Trophoblast cell (in vitro differentiated cells and primary cell): Measurements from ENCODE around the gene PPM1H.
A peak's percentile ranks its signal among the peaks of the same experiment; 100 is the strongest.

Experiments used
- DNase-seq, 2 donors: peaks; one replicate each; pipeline ENCODE4 v3.0.0-alpha.2; 2016
- H2AFZ ChIP-seq: 2 replicates; pipeline ENCODE4 v1.6.1; 2013; ENCODE audit warnings: low read length, moderate library complexity, mild to moderate bottlenecking; ENCODE audit not compliant: insufficient read depth, poor library complexity
- H2AK5ac ChIP-seq: 2 replicates; pipeline ENCODE4 v1.6.1; 2013; ENCODE audit warnings: mild to moderate bottlenecking, low read length
- H2BK120ac ChIP-seq: 2 replicates; pipeline ENCODE4 v1.6.1; 2013; ENCODE audit warnings: low read length, mild to moderate bottlenecking, moderate library complexity; ENCODE audit not compliant: insufficient read depth, poor library complexity
- H2BK12ac ChIP-seq: 2 replicates; pipeline ENCODE4 v1.6.1; 2013; ENCODE audit warnings: mild to moderate bottlenecking, low read length, moderate library complexity
- H2BK5ac ChIP-seq: 2 replicates; pipeline ENCODE4 v1.6.1; 2013; ENCODE audit warnings: low read length, low read depth, moderate library complexity, mild to moderate bottlenecking; ENCODE audit not compliant: poor library complexity
- H3K14ac ChIP-seq: 2 replicates; pipeline ENCODE4 v1.6.1; 2013; ENCODE audit warnings: mild to moderate bottlenecking, low read length
- H3K18ac ChIP-seq: 2 replicates; pipeline ENCODE4 v1.6.1; 2013; ENCODE audit warnings: mild to moderate bottlenecking, low read length
- H3K23ac ChIP-seq: 2 replicates; pipeline ENCODE4 v1.6.1; 2013; ENCODE audit warnings: low read length
- H3K27ac ChIP-seq: 2 replicates; pipeline ENCODE4 v1.5.1; 2013; ENCODE audit warnings: low read depth, mild to moderate bottlenecking, inconsistent platforms, low read length, moderate library complexity
- H3K27me3 ChIP-seq: 2 replicates; pipeline ENCODE4 v1.6.1; 2013; ENCODE audit warnings: inconsistent platforms, mild to moderate bottlenecking, low read length, moderate library complexity; ENCODE audit not compliant: insufficient read depth
- H3K36me3 ChIP-seq, 2 experiments: 1 replicate in 1 of 2; 2 replicates in 1 of 2; pipeline ENCODE4 v1.6.1; 2013; ENCODE audit warnings: low read length in 2 of 2, mild to moderate bottlenecking in 2 of 2, moderate library complexity in 1 of 2; ENCODE audit not compliant: insufficient read depth in 2 of 2, control insufficient read depth in 1 of 2
- H3K4ac ChIP-seq: 2 replicates; pipeline ENCODE4 v1.6.1; 2013; ENCODE audit warnings: low read depth, mild to moderate bottlenecking, low read length, moderate library complexity
- H3K4me1 ChIP-seq, 2 experiments: 1 replicate in 1 of 2; 2 replicates in 1 of 2; pipeline ENCODE4 v1.6.1; 2013; ENCODE audit warnings: low read length in 2 of 2, mild to moderate bottlenecking in 2 of 2, moderate library complexity in 1 of 2; ENCODE audit not compliant: insufficient read depth in 2 of 2, control insufficient read depth in 1 of 2
- H3K4me2 ChIP-seq: 2 replicates; pipeline ENCODE4 v1.6.1; 2013; ENCODE audit warnings: inconsistent platforms, mild to moderate bottlenecking, low read length, moderate library complexity
- H3K4me3 ChIP-seq: 2 replicates; pipeline ENCODE4 v1.5.1; 2013; ENCODE audit warnings: mild to moderate bottlenecking, low read depth, low read length, inconsistent platforms
- H3K79me1 ChIP-seq: one replicate; pipeline ENCODE4 v1.6.1; 2013; ENCODE audit warnings: low read length
- H3K79me2 ChIP-seq: 2 replicates; pipeline ENCODE4 v1.6.1; 2013; ENCODE audit warnings: low read length, mild to moderate bottlenecking; ENCODE audit not compliant: control insufficient read depth, insufficient read depth, poor library complexity
- H3K9ac ChIP-seq: 2 replicates; pipeline ENCODE4 v1.6.1; 2013; ENCODE audit warnings: mild to moderate bottlenecking, low read length
- H3K9me3 ChIP-seq: 2 replicates; pipeline ENCODE4 v1.6.1; 2013; ENCODE audit warnings: low read depth, mild to moderate bottlenecking, control low read depth, inconsistent platforms, low read length; ENCODE audit not compliant: insufficient read depth
- H4K12ac ChIP-seq: 2 replicates; pipeline ENCODE4 v1.6.1; 2013; ENCODE audit warnings: low read depth, mild to moderate bottlenecking, low read length, moderate library complexity
- H4K8ac ChIP-seq: 2 replicates; pipeline ENCODE4 v1.6.1; 2013; ENCODE audit warnings: low read depth, mild to moderate bottlenecking, low read length, moderate library complexity
- H4K91ac ChIP-seq: one replicate; pipeline ENCODE4 v1.6.1; 2013; ENCODE audit warnings: low read depth, mild to moderate bottlenecking, low read length, moderate library complexity
- WGBS: extraction: QIAGEN DNeasy Blood & Tissue Kit; methylation state at CpG from one replicate; pipeline ENCODE4 v1.1.7; 2013; ENCODE audit warnings: missing lambda C conversion rate; ENCODE audit not compliant: insufficient read length, insufficient coverage; ENCODE audit errors: extremely low coverage; 5-methylcytosine and 5-hydroxymethylcytosine counted together

PPM1H gene

DNA sequence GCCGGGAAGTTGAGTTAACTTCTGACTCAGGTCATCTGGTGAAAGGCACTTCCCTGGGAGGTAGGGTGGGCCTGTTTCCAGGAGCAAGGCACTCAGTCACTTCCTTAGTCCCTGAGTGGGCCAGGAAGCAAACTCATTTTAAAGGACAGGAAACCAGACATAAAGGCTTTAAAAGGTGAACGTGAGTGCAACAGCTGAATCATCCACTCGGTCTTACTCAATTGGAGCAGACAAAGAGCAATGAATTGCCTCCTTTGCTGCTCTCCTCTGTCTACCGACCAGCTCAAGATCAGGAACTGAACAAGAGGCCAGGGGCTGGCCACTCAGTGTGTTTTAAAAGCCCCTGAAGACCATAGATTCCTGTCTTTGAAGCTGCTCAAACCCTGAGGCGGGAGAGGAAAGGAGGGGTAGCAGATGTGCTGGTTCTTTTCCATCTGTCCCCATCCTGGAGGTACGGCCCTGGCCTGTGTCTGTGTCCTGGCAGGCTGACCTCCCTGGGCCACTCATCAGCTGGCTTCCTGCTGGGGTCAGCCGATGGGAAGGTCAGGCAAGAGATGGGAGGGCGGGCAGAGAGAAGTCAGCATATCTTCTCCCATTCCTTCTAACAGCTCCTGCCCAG is 148.9 kb downstream of the PPM1H start:
- peak overlapping the region; percentile 87 for H3K27ac ChIP-seq
- H2BK5ac ChIP-seq: peak overlapping the region; percentile 66
- peak overlapping the region; percentile 39 for H2BK12ac ChIP-seq
- H3K18ac ChIP-seq: peak overlapping the region; percentile 28
- H2AK5ac ChIP-seq: peak overlapping the region; percentile 49
- H2AFZ ChIP-seq: peak overlapping the region; percentile 38
- no peaks in the 10 kb centered on the region for H3K27me3 ChIP-seq
- no peak overlapping the region for H3K4me3 ChIP-seq
- H3K23ac ChIP-seq: no peak overlapping the region
- WGBS: no CpG with 5 or more reads among the region's 8 CpGs
- peaks cover 6 to 8% of the 10 kb centered on the region in 2 experiments for H3K4me1 ChIP-seq
- no peaks in the 10 kb centered on the region for H3K9me3 ChIP-seq
- H3K14ac ChIP-seq: peak overlapping the region; percentile 76
- H3K4me2 ChIP-seq: peak overlapping the region; percentile 6
- H2BK120ac ChIP-seq: peak overlapping the region; percentile 70
- DNase-seq: peak; percentile 30 to 34
- H4K91ac ChIP-seq: peak overlapping the region; percentile 87
- peaks cover 9% of the 10 kb centered on the region for H3K79me1 ChIP-seq
- H4K8ac ChIP-seq: peak overlapping the region; percentile 66
- peak overlapping the region; percentile 36 for H3K4ac ChIP-seq
- H3K36me3 ChIP-seq: no peaks in the 10 kb centered on the region
- no peak overlapping the region for H3K9ac ChIP-seq
- peaks cover 3% of the 10 kb centered on the region for H3K79me2 ChIP-seq
- peak overlapping the region; percentile 79 for H4K12ac ChIP-seq

DNA sequence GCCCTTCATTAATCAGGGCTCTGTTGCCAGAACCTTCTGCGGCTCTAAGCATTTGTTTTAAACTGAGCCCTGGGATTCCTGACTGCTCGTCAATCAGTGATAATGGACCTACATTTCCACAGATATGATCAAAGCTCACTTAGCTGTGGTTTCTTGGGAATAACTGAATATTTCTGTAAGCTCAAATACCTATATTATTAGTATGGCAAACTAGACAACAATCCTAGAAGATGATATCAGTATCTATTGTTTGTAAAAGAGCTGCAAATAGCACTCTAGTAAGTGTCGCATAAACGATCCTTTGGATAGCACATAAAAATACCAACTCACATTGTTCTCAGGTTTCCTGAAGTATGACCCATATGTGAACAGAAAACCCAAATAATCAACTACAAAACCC is 150.4 kb downstream of the PPM1H start:
- Histone ChIP-seq H3K14ac (no peak overlapping the region), H3K36me3 (no peaks in the 10 kb centered on the region), H3K18ac (no peak overlapping the region), H3K4ac (no peak overlapping the region), H2BK120ac (no peak overlapping the region), H4K8ac (no peak overlapping the region), H2AFZ (no peak overlapping the region), H3K4me1 (peaks cover 6 to 8% of the 10 kb centered on the region in 2 experiments), H4K12ac (no peak overlapping the region), H2AK5ac (no peak overlapping the region), H3K23ac (no peak overlapping the region), H3K9ac (no peak overlapping the region), H2BK5ac (no peak overlapping the region), H3K27ac (no peak overlapping the region), H3K79me1 (peaks cover 9% of the 10 kb centered on the region), H3K9me3 (no peaks in the 10 kb centered on the region), H2BK12ac (no peak overlapping the region), H3K4me3 (no peak overlapping the region), H3K79me2 (peaks cover 3% of the 10 kb centered on the region), H3K4me2 (no peak overlapping the region), H4K91ac (no peak overlapping the region), H3K27me3 (no peaks in the 10 kb centered on the region)
- no peak for DNase-seq
- no CpG with 5 or more reads among the region's 4 CpGs for WGBS

GRCh38 chr12:62783881-62784280 is 151.1 kb downstream of the PPM1H start:
- H3K79me1 ChIP-seq: peaks cover 9% of the 10 kb centered on the region
- H3K4me3 ChIP-seq: no peak overlapping the region
- no peak overlapping the region for H4K91ac ChIP-seq
- H3K9me3 ChIP-seq: no peaks in the 10 kb centered on the region
- H3K4me1 ChIP-seq: peaks cover 6 to 8% of the 10 kb centered on the region in 2 experiments
- peaks cover 3% of the 10 kb centered on the region for H3K79me2 ChIP-seq
- no peaks in the 10 kb centered on the region for H3K36me3 ChIP-seq
- H3K14ac ChIP-seq: no peak overlapping the region
- no peak overlapping the region for H4K12ac ChIP-seq
- H2BK12ac ChIP-seq: no peak overlapping the region
- no peak overlapping the region for H3K23ac ChIP-seq
- no peak overlapping the region for H2BK120ac ChIP-seq
- H3K18ac ChIP-seq: no peak overlapping the region
- no peak overlapping the region for H4K8ac ChIP-seq
- H3K4ac ChIP-seq: no peak overlapping the region
- H3K27me3 ChIP-seq: no peaks in the 10 kb centered on the region
- DNase-seq: no peak
- WGBS: no CpG with 5 or more reads among the region's 6 CpGs
- no peak overlapping the region for H2AK5ac ChIP-seq
- no peak overlapping the region for H3K4me2 ChIP-seq
- no peak overlapping the region for H2AFZ ChIP-seq
- H2BK5ac ChIP-seq: no peak overlapping the region
- no peak overlapping the region for H3K9ac ChIP-seq
- no peak overlapping the region for H3K27ac ChIP-seq

- peaks cover 6% of the 10 kb centered on the region for H3K79me1 ChIP-seq
- no peak overlapping the region for H3K14ac ChIP-seq
- no peak overlapping the region for H4K91ac ChIP-seq
- H3K18ac ChIP-seq: no peak overlapping the region
- no peak overlapping the region for H3K4ac ChIP-seq
- H2AK5ac ChIP-seq: no peak overlapping the region
- H3K23ac ChIP-seq: no peak overlapping the region
- H3K9me3 ChIP-seq: no peaks in the 10 kb centered on the region
- no peaks in the 10 kb centered on the region for H3K36me3 ChIP-seq
- no peak overlapping the region for H3K27ac ChIP-seq
- H2BK5ac ChIP-seq: no peak overlapping the region
- no peak overlapping the region for H2BK12ac ChIP-seq
- H3K79me2 ChIP-seq: peaks cover 1% of the 10 kb centered on the region
- no peak overlapping the region for H2BK120ac ChIP-seq
- no CpG with 5 or more reads among the region's 9 CpGs for WGBS
- H3K9ac ChIP-seq: no peak overlapping the region
- no peaks in the 10 kb centered on the region for H3K27me3 ChIP-seq
- H3K4me3 ChIP-seq: no peak overlapping the region
- peaks cover 3% of the 10 kb centered on the region in 2 experiments for H3K4me1 ChIP-seq
- H4K12ac ChIP-seq: no peak overlapping the region
- H2AFZ ChIP-seq: no peak overlapping the region
- DNase-seq: no peak
- H3K4me2 ChIP-seq: no peak overlapping the region
- no peak overlapping the region for H4K8ac ChIP-seq
Observed at GRCh38 chr12:62781136-62781880, 153.6 kb downstream of the PPM1H start.
